ENCODE data around the gene FBXL15. TPM values are rescaled to one million over a fixed set of nuclear protein-coding genes. Genes with fewer than 3 reads are reported as not detected.

FBXL15 gene
- total and polyA plus RNA-seq, 2 of the 13 experiments (the other 11 are each of a cell fraction or from before 2014, with no cell fraction given): 4.3 to 8.3 TPM

DNA sequence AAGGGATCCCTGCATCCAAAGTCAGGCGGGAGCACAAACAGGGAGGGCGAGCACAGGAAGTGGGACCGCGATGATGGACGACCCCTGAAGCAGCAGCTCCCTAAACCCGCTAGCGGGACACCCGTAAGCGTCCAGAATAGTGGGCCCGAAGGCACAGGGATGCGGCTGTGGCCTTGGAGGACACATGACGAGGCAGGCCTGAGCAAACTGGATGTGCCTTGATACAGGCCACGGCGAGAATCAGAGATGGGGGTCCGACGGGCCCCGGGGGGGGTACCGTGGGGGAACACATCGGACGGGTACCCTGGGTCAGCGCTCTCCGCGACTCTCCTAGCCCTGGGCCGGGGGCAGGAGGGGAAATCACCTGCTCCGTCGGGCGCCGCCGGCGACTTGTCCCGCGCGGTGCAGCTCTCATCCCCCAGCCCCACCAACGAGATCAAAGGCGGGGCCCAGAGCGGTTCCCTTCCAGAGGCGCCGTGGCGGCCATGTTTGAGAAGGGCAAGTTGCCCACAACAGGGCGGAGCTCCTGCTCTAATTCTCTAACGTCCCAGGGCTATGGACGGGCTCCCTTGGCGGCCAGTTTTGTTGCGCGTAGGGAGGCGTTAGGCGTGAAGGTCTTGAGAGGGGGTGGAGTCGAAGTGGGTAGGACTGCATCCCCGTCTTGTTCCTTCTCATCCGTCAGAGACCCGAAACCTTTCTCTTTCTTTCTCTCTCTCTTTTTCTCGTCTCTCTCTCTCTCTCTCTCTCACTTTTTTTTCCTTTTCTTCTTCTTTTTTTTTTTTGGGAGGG lies 11.7 kb downstream of the FBXL15 start, which contains the start of gene CUEDC2 (continued):
- TF ChIP-seq, protein P1, sequence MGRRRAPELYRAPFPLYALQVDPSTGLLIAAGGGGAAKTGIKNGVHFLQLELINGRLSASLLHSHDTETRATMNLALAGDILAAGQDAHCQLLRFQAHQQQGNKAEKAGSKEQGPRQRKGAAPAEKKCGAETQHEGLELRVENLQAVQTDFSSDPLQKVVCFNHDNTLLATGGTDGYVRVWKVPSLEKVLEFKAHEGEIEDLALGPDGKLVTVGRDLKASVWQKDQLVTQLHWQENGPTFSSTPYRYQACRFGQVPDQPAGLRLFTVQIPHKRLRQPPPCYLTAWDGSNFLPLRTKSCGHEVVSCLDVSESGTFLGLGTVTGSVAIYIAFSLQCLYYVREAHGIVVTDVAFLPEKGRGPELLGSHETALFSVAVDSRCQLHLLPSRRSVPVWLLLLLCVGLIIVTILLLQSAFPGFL (CRISPR knock-in tag; IDR thresholded peaks at IDR 0.05): no peak
- TF ChIP-seq RFX5 (IDR thresholded peaks at IDR 0.05; ENCODE audit: low read depth, low read length): no peak
- TF ChIP-seq ZNF629 (CRISPR knock-in tag; conservative IDR thresholded peaks at IDR 0.05): no peak
- TF ChIP-seq GTF2F1 (IDR thresholded peaks at IDR 0.05; ENCODE audit: low read length): no peak
- peak; percentile 67 to 81 for TF ChIP-seq POLR2A (IDR thresholded peaks at IDR 0.05; ENCODE audit: insufficient read depth in 1 of 2, low read depth in 2 of 2, low read length in 2 of 2)
- no peak for TF ChIP-seq ZNF234 (CRISPR knock-in tag; conservative IDR thresholded peaks at IDR 0.05)
- no peak for TF ChIP-seq NR1H2 (CRISPR knock-in tag; IDR thresholded peaks at IDR 0.05; ENCODE audit: borderline replicate concordance, low read depth)
- TF ChIP-seq ZNF776 (CRISPR knock-in tag; IDR thresholded peaks at IDR 0.05): peak; percentile 63; the same call in 1 of the 2 replicates
- TF ChIP-seq NR2C2 (CRISPR knock-in tag; IDR thresholded peaks at IDR 0.05; ENCODE audit: borderline replicate concordance): peak; percentile 86
- no peak for TF ChIP-seq ZNF333 (CRISPR knock-in tag; IDR thresholded peaks at IDR 0.05; ENCODE audit: borderline replicate concordance)
- TF ChIP-seq ZNF24 (IDR thresholded peaks at IDR 0.05): no peak
- TF ChIP-seq, protein P2, sequence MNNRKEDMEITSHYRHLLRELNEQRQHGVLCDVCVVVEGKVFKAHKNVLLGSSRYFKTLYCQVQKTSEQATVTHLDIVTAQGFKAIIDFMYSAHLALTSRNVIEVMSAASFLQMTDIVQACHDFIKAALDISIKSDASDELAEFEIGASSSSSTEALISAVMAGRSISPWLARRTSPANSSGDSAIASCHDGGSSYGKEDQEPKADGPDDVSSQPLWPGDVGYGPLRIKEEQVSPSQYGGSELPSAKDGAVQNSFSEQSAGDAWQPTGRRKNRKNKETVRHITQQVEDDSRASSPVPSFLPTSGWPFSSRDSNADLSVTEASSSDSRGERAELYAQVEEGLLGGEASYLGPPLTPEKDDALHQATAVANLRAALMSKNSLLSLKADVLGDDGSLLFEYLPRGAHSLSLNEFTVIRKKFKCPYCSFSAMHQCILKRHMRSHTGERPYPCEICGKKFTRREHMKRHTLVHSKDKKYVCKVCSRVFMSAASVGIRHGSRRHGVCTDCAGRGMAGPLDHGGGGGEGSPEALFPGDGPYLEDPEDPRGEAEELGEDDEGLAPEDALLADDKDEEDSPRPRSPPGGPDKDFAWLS (CRISPR knock-in tag; IDR thresholded peaks at IDR 0.05; ENCODE audit: borderline replicate concordance): no peak
- TF ChIP-seq TEAD3 (CRISPR knock-in tag; optimal IDR thresholded peaks at IDR 0.05; ENCODE audit: borderline replicate concordance): peak; percentile 45
- TF ChIP-seq NFE2L1 (CRISPR knock-in tag; IDR thresholded peaks at IDR 0.05; ENCODE audit: borderline replicate concordance): no peak
- TF ChIP-seq, protein P3, sequence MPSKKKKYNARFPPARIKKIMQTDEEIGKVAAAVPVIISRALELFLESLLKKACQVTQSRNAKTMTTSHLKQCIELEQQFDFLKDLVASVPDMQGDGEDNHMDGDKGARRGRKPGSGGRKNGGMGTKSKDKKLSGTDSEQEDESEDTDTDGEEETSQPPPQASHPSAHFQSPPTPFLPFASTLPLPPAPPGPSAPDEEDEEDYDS (CRISPR knock-in tag; IDR thresholded peaks at IDR 0.05): peak; percentile 50; the same call in 1 of the 2 replicates
- TF ChIP-seq, protein P4, sequence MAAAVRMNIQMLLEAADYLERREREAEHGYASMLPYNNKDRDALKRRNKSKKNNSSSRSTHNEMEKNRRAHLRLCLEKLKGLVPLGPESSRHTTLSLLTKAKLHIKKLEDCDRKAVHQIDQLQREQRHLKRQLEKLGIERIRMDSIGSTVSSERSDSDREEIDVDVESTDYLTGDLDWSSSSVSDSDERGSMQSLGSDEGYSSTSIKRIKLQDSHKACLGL (CRISPR knock-in tag; IDR thresholded peaks at IDR 0.05): no peak
- TF ChIP-seq ZNF121 (CRISPR knock-in tag; IDR thresholded peaks at IDR 0.05): peak; percentile 54; the same call in 1 of the 2 replicates
- TF ChIP-seq FOSL2 (CRISPR knock-in tag; IDR thresholded peaks at IDR 0.05): peak; percentile 54; the same call in 1 of the 2 replicates
- TF ChIP-seq, protein P5, sequence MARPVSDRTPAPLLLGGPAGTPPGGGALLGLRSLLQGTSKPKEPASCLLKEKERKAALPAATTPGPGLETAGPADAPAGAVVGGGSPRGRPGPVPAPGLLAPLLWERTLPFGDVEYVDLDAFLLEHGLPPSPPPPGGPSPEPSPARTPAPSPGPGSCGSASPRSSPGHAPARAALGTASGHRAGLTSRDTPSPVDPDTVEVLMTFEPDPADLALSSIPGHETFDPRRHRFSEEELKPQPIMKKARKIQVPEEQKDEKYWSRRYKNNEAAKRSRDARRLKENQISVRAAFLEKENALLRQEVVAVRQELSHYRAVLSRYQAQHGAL (CRISPR knock-in tag; IDR thresholded peaks at IDR 0.05; ENCODE audit: not compliant biosample characterization): no peak
- peak; percentile 65; the same call in 1 of the 2 replicates for TF ChIP-seq MIER3 (CRISPR knock-in tag; IDR thresholded peaks at IDR 0.05; ENCODE audit: borderline replicate concordance)
- TF ChIP-seq, protein P6, sequence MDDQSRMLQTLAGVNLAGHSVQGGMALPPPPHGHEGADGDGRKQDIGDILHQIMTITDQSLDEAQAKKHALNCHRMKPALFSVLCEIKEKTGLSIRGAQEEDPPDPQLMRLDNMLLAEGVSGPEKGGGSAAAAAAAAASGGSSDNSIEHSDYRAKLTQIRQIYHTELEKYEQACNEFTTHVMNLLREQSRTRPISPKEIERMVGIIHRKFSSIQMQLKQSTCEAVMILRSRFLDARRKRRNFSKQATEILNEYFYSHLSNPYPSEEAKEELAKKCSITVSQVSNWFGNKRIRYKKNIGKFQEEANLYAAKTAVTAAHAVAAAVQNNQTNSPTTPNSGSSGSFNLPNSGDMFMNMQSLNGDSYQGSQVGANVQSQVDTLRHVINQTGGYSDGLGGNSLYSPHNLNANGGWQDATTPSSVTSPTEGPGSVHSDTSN (CRISPR knock-in tag; IDR thresholded peaks at IDR 0.05; ENCODE audit: borderline replicate concordance): no peak
- TF ChIP-seq PRPF4 (IDR thresholded peaks at IDR 0.05; ENCODE audit: low read depth, low read length, poor library complexity, severe bottlenecking): no peak
- 0 out of 2 replicates have a peak, but pooled peaks have one; percentile 42 for TF ChIP-seq CHD2 (IDR thresholded peaks at IDR 0.05; ENCODE audit: low read depth, low read length)

Measured in HepG2 (cell line).